B cell (primary cell): ENCODE results near the gene HADH.

Experiments used
- EZH2 ChIP-seq: IDR thresholded peaks from 2 replicates; pipeline ENCODE4 v1.6.1; 2012; ENCODE audit warnings: borderline replicate concordance, low read depth, mild to moderate bottlenecking, moderate library complexity, low read length; ENCODE audit not compliant: insufficient read depth, poor library complexity, severe bottlenecking
- TF ChIP-seq, protein P1 (sequence below): fragments of 200-600 bp; IDR thresholded peaks from one replicate; pipeline ENCODE4 v1.8.0; 2022; ENCODE audit warnings: antibody characterized with exemption, mild to moderate bottlenecking

DNA sequence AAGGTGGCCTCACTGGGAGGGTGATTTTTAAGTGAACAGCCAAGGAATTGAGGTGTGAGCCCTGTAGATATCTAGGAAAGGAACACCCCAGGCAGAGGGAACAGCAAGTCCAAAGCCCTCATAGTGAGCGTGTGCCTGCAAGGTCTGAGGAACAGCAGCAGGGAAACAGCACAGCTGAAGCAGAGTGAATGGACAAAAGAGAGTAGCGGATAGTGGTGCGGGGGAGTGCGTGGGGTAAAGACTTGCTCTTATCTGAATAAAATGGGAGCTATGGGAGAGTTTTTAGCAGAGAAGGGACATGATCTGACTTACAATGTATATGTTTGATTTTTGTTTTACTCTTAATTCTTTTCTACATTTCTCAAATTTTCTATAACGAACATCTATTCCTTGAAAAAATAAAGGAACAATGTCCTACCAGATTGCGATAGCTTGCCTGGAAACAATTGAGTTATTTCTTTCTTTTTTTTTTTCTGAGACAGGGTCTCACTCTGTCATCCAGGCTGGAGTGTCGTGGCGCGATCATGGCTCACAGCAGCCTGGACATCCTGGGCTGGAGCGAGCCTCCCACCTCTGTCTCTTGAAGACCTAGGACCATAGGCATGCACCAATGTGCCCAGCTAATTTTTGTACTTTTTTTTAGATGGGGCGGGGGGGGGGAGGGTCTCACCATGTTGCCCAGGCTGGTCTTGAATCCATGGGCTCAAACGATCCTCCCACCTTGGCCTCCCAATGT is 19.5 kb upstream of the HADH start:
- TF ChIP-seq, protein P1, sequence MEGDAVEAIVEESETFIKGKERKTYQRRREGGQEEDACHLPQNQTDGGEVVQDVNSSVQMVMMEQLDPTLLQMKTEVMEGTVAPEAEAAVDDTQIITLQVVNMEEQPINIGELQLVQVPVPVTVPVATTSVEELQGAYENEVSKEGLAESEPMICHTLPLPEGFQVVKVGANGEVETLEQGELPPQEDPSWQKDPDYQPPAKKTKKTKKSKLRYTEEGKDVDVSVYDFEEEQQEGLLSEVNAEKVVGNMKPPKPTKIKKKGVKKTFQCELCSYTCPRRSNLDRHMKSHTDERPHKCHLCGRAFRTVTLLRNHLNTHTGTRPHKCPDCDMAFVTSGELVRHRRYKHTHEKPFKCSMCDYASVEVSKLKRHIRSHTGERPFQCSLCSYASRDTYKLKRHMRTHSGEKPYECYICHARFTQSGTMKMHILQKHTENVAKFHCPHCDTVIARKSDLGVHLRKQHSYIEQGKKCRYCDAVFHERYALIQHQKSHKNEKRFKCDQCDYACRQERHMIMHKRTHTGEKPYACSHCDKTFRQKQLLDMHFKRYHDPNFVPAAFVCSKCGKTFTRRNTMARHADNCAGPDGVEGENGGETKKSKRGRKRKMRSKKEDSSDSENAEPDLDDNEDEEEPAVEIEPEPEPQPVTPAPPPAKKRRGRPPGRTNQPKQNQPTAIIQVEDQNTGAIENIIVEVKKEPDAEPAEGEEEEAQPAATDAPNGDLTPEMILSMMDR, result no peak
- no peak for TF ChIP-seq EZH2
